Thoracic aorta (tissue), 2 donors: ENCODE measurements around the gene TCP11. TPM values are rescaled to one million over a fixed set of nuclear protein-coding genes. Genes with fewer than 3 reads are reported as not detected.

ENCODE experiments used
- ATAC-seq: fragments of 150-250 bp; one replicate; pipeline ENCODE4 v1.8.0; 2017; ENCODE audit warnings: low read depth; ENCODE audit not compliant: insufficient number of reproducible peaks, low FRiP score
- DNase-seq: peaks from one replicate; pipeline ENCODE4 v3.0.0-alpha.2; 2020; ENCODE audit warnings: low spot score
- H3K27ac ChIP-seq, 2 donors: fragments of 200-600 bp; sonication (generic); 1 replicate in 1 of 2; 2 replicates in 1 of 2; pipeline ENCODE4 v1.5.1; 2016; ENCODE audit warnings: mild to moderate bottlenecking in 2 of 2, moderate library complexity in 2 of 2
- H3K27me3 ChIP-seq: fragments of 200-600 bp; sonication (generic); replicated peaks from 2 replicates; pipeline ENCODE4 v1.6.0; 2016; ENCODE audit warnings: mild to moderate bottlenecking; ENCODE audit not compliant: insufficient read depth
- H3K36me3 ChIP-seq: fragments of 200-600 bp; sonication (generic); one replicate; pipeline ENCODE4 v1.5.1; 2016
- H3K4me1 ChIP-seq, 2 donors: fragments of 200-600 bp; sonication (generic); 1 replicate in 1 of 2; 2 replicates in 1 of 2; pipeline versions ENCODE4 v1.5.1 to v1.6.0; 2016; ENCODE audit warnings: low read depth in 2 of 2, mild to moderate bottlenecking in 1 of 2; ENCODE audit not compliant: control insufficient read depth in 1 of 2
- H3K4me3 ChIP-seq: fragments of 200-600 bp; sonication (generic); 2 replicates; pipeline ENCODE4 v1.5.1; 2016; ENCODE audit warnings: mild to moderate bottlenecking
- H3K9me3 ChIP-seq: fragments of 200-600 bp; sonication (generic); 2 replicates; pipeline ENCODE4 v1.5.1; 2016
- total RNA-seq, 2 donors: library from RNA; depleted of rRNA; stranded (reverse); fragments of >200 nt; gene quantifications; one replicate each; pipeline versions ENCODE4 v1.1.0 to v1.2.3, GENCODE V29; 2016
- TF ChIP-seq, protein P1 (sequence below): fragments of 200-600 bp; sonication (generic); IDR thresholded peaks from one replicate; pipeline ENCODE4 v1.5.1; 2019; ENCODE audit warnings: antibody characterized with exemption

TCP11 gene
- total RNA-seq, 2 donors from 2014 or later, result not detected

DNA sequence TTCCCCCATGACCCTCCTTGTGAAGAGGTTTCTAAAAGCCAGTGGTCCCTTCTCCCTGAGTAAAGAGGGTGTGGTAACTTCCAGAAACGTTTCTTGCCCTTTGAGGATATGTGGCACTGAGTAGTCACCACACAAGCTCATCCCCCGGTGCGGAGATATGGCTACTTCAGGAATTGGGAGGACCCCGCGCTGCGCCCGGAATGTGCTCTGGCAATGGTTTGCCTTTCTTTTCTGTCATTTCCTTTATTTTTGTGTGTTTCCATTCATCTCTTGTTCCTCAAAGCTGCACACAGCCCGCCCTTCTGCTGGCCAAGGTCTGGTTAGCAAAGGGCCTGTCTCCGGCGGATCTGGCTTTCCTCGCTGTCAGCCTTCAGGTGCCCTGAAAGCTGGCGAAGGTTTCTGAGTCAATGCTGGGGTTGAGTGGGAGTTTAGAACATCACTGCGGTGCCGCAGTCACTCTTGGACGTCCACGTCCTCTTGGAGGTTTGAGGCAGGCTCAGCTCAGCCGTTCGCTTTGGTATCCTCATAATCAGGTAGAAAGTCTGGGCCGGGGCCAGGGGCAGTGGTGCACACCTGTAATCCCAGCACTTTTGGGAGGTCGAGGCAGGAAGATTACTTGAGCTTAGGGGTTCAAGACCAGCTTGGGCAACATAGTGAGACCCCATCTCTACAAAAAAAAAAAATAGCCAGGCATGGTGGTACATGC, 67.2 kb downstream of the TCP11 start:
- H3K4me3 ChIP-seq, result no peak overlapping the region
- no peaks in the 10 kb centered on the region for H3K9me3 ChIP-seq
- H3K27ac ChIP-seq, result no peak overlapping the region
- H3K36me3 ChIP-seq, result peaks cover 40% of the 10 kb centered on the region
- H3K4me1 ChIP-seq, result no peaks in the 10 kb centered on the region
- TF ChIP-seq, protein P1, sequence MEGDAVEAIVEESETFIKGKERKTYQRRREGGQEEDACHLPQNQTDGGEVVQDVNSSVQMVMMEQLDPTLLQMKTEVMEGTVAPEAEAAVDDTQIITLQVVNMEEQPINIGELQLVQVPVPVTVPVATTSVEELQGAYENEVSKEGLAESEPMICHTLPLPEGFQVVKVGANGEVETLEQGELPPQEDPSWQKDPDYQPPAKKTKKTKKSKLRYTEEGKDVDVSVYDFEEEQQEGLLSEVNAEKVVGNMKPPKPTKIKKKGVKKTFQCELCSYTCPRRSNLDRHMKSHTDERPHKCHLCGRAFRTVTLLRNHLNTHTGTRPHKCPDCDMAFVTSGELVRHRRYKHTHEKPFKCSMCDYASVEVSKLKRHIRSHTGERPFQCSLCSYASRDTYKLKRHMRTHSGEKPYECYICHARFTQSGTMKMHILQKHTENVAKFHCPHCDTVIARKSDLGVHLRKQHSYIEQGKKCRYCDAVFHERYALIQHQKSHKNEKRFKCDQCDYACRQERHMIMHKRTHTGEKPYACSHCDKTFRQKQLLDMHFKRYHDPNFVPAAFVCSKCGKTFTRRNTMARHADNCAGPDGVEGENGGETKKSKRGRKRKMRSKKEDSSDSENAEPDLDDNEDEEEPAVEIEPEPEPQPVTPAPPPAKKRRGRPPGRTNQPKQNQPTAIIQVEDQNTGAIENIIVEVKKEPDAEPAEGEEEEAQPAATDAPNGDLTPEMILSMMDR, result no peak
- H3K27me3 ChIP-seq, result no peaks in the 10 kb centered on the region
- ATAC-seq, result no peak
- DNase-seq, result no peak

DNA sequence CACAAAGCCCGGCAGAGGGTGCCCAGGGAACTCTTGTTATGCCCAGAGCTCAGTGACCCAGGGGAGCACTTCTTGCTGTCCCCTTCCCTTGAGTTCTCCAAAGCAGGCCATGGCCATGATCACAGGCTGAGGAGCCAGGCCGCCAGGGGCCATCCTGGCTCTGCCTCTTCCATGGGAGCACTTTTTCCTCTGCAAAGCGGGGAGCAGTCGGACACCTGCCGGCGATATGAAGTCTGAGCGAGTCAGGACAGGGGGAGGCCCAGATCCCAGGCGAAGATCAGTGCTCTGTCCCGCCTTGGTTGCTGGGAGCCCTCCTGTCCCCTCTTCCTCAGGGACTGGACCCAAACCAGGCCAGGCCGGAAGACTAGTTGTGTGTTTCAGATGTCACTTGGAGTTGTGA, 67.9 kb downstream of the TCP11 start:
- no peak for ATAC-seq
- Histone ChIP-seq H3K9me3 (no peaks in the 10 kb centered on the region), H3K36me3 (peaks cover 33% of the 10 kb centered on the region), H3K27me3 (no peaks in the 10 kb centered on the region), H3K27ac (no peak overlapping the region), H3K4me3 (no peak overlapping the region), H3K4me1 (peaks cover 0 to 5% of the 10 kb centered on the region in 2 donors)
- no peak for DNase-seq
- TF ChIP-seq, protein P1, result no peak

DNA sequence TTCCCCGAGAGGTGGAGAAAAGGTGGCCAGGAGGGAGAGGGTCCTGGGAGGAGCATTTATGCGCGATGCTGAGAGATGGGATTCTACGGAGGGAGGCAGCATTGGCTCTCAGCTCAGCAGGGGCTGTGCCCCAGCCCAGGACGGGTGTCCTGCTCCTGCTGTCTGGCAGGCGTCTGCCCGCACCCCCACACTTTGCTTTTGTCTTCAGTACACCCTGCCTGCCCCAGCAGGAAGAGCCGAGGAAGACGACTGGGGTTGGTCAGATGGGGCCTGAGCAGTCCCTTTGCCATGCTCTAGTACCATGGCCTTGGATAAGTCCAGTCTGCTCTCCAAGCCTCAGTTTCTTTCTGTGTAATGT, 68.5 kb downstream of the TCP11 start:
- H3K36me3 ChIP-seq, result peaks cover 28% of the 10 kb centered on the region
- no peak for ATAC-seq
- H3K27ac ChIP-seq, result no peak overlapping the region

DNA sequence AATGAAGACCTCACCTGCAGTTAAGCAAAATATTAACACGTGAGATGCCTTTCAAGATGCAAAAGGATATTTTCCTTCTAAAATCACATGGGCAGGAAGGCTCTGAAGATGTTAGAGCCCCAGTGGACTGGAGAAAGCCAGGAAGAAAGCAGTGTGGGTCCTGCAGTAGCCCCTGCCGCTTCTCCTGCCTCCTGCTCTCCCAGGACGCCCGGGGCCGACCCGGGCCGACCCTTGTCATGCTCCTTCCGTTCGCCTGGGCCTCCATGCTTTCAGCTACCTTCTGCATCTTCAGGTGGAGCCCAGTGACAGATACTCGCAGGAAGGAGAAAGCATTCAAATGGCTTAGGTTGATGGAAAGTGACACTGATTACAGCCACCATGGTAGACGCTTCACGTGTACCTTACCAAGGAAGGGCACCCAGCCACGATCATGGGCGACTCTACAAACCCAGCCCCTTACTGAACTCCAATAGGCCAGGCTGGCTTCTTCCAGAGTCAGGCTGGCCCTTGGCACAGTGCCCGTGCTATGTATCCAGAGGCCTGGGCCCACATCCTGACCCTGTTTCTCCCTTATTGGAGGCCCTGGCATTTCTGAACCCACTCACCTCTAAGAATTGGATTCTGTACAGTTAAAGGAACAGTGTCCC, 69.0 kb downstream of the TCP11 start:
- Histone ChIP-seq H3K27me3 (no peaks in the 10 kb centered on the region), H3K27ac (no peak overlapping the region), H3K9me3 (no peaks in the 10 kb centered on the region), H3K4me1 (peaks cover 0 to 6% of the 10 kb centered on the region in 2 donors), H3K4me3 (no peak overlapping the region), H3K36me3 (peaks cover 23% of the 10 kb centered on the region)
- no peak for ATAC-seq
- no peak for DNase-seq
- TF ChIP-seq, protein P1, result no peak

More for the DNA sequence above, 68.5 kb downstream of the TCP11 start:
- TF ChIP-seq, protein P1, result no peak
- H3K4me1 ChIP-seq, result peaks cover 0 to 6% of the 10 kb centered on the region in 2 donors
- H3K27me3 ChIP-seq, result no peaks in the 10 kb centered on the region
- H3K9me3 ChIP-seq, result no peaks in the 10 kb centered on the region
- no peak overlapping the region for H3K4me3 ChIP-seq
- no peak for DNase-seq

DNA sequence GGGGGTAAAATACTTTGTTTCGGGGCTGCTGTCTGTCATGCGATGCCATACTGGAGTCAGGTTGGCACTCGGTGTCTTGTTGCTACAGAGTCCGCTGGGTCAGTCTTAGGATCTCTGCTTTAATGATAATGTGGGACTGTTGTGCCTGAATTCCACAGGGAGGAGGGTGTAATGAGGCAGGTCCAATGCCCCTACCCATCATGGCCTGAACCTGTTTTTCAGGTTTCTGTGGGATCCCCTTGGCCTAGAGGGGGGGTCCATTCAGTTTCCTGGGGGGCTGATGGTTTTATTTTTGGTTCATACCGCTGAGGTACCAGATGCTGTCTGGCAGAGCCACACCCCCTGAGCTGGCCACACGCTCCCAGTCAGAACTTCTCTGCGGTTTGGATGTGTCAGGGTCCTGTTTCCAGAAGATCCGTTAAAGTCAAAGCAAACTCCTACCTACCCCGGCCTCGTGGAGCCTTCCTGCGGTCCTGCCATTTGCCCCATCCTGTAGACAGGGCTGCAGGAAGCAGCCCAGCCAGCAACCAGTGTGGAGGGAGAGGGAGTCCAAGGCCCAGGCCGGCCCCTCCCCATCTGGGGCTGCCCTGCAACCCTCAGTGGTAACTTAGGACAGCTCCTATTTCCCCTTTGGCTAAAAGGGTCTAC, 69.7 kb downstream of the TCP11 start:
- H3K27ac ChIP-seq, result peak overlapping the region in 1 of 2 donors; percentile 5
- H3K4me3 ChIP-seq, result no peak overlapping the region
- no peaks in the 10 kb centered on the region for H3K27me3 ChIP-seq
- no peak for ATAC-seq
- TF ChIP-seq, protein P1, result no peak
- no peaks in the 10 kb centered on the region for H3K9me3 ChIP-seq
- no peak for DNase-seq
- peaks cover 0 to 6% of the 10 kb centered on the region in 2 donors for H3K4me1 ChIP-seq
- H3K36me3 ChIP-seq, result peaks cover 20% of the 10 kb centered on the region
